Hematopoietic multipotent progenitor cell treated with erythropoietin and hydrocortisone succinate and interleukin-3 and kit ligand, for 17 days (in vitro differentiated cells): ENCODE results near the gene MAPKAP1.

ENCODE experiments used
- DNase-seq: peaks from one replicate; pipeline ENCODE4 v3.0.0-alpha.2; 2015; ENCODE audit warnings: low spot score

The MAPKAP1 gene

DNA sequence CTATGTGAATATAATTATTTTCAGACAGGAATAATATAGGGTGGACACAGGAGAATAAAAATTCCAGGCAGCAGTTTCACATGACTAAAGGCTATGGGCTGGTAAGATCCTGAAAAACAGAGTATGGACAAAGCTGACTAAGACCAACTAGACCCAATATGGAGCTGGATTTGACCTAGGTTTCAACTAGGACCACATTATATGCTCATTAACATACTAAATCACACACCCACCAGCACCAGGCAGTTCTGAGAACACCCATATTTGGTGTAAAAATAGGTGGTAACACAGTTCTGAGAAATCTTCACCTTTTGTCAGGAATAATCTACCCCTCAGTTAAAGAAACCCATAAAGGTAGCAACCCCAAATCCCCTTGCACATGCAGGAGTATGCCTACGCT, 64.7 kb downstream of the MAPKAP1 start:
- DNase-seq = no peak

DNA sequence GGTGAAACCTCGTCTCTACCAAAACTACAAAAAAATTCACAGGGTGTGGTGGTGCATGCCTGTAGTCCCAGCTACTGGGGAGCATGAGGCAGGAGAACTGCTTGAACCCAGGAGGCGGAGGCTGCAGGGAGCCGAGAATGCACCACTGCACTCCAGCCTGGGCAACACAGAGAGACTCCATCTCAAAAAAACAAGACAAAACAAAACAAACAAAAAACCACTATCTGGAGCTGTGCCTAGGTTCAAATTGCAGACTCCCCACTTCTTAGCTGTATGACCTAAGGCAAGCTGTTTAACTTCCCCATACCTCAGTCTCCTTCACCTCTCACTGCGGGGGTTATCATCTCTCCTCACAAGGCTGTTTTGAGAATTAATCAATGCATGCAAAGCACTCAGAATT, 68.0 kb downstream of the MAPKAP1 start:
- DNase-seq = no peak

DNA sequence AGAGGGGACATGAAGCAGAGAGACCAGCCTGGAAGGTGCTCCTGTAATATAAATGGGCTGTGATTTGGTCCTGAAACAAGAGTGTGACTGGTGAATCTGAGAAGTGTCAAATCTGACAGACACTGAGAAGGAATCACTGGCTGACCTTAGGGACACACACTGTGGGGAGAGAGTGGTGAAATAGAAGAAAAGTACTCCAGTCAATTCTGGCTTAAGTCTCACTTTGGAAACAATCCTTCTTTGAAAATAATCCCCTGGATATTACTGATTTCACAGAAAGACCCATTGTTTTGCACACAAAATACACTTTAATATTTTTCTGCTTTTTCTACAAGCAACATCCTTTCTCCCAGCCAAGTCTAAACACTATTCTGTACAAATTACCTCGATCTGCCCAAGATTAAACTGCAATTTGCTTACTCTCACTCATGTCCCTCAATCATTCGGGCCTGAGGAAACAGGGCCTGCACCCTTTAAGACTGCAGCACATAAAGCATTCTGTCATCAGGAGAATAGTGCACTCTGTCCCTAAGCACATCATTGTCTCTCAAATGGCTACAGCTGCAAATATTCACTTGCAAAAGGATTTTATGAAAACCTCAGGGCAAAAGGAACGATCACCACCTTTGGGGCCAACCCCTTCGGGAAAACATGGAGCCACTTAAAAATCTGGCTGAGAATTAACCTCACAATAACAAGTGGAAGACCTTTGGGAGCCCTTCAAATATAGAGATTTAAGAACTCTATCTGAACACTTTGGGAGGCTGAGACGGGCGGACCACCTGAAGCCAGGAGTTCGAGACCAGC, 68.6 kb downstream of the MAPKAP1 start:
- no peak for DNase-seq

DNA sequence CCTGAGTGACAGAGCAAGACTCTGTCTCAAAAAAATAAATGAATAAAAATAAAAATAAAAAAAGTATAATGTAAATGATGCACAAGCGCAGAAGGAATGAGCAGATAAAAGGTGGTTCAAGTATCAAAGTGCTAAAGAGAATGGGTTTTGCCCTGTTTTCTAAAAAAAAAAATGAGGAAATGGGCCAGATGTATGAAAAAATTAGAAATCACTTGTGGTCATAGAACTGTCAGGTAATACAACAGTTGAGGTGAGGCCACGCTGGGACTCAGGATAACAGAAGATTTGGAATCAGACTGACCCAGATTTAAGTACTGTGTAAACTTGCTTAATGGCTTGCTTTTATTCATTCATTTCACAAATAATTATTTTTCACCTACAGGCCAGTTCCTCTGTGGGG, 69.8 kb downstream of the MAPKAP1 start:
- no peak for DNase-seq

DNA sequence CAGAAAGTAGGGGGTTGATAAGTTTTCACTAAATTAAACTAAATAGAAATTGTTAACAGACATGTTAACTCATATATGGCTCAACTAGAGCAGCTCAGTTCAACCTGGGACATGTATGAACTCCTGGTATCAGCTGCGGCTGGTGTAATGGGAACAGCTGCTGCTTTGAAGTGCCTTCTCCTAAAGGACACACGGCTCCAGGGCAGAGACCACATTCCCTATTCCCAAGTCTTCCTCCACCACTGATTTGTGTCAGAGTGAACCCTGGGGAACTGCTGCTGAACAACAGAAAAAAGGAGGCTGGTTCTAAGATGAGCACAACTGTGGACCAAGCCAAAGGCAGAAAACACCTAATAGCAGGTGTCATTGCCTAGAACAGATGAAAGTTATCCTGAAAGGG, 71.1 kb downstream of the MAPKAP1 start:
- DNase-seq = no peak

DNA sequence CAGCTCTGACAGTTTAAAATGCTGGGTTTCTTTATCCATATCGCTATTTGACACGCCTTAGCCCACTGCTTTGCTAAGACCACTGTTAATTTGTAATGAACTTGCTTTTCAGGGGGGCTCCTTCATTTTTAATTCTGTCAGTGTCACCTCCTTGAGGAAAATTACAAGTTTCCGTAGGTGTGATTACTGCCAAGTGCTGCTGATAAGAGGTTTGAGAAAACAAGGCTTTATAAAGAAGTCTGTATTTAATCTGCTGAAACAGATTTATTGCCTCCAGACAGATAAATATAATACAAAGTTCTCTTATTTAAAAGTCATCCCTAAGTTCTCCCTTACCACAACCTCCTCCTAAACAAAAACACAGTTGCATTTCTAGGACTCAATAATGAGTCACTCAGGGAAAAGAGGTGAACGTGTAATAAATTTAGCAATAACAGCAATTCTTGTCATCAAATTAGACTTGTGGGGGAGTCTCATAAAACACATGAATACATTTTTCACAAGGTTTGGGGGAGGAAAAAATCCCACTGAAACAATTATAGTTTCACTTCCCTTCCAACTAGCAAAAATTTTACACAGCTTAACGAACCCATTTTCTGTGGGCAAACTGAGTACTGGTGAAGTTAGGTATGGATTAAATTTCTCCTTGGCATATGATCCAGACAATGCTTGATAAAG, 72.8 kb downstream of the MAPKAP1 start:
- DNase-seq = no peak

DNA sequence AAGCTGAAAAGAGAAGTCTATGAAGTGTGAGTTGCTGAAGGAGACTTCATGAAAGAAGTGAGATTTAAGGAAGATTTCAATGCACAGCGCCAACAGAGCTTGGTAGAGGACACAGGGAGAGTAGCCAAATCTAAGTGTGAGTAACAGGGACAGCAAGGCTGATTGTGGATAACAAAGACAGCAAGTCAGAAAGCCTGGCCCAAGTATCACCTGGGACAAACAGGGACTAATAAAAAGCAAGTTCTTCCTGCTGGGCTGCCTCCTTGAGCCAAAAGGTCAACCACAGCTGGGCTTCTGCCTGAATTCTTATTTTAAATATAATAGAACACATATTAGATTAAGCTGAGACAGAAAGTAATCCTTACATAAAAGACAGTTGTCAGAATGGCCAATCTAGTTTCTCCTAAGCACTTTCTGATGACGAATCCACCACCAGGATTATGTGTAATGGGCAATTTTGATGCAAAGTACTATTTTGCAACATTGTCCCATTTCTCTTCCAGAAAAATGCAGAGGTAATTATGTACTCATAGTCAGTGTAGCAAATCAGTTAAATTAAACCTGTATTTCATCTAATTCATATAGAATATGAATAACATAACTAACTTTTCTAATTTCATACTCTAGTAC, 73.8 kb downstream of the MAPKAP1 start:
- DNase-seq = no peak

DNA sequence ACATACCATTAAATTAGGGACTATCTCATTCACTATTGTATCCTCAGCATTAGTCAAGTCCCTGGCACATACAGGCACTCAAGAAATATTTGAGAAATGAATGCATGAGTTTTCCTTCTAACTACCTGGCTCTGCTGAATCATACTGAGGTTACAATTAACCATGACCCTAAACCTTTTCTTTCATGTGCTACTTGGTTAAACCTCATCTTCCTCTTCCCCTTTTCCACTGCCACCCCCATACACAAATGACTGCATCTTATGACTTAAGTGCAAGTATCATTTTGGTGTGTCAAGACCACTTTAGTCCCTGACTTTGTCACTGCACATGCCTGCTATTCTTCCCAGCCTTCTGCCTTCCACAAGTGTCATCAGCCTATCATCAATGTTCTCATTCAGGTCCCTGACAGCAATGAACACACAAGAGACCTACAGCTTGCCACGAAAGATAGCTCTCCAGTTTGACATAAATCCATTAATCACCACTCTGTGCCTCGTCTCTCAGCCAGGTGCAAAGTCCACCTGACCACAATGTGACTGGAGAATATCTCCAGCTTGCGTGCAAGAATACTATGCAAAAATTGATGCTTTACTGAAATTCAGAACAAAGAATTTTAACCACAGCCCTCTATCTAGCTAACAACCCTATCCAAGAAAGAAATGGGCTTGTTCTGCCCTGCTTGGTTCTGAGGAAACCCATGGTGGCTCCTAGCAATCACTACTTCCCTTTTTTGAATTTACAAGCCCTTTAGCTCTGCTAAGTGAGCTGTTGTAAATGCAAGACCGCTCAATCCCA, 74.5 kb downstream of the MAPKAP1 start:
- DNase-seq = no peak

DNA sequence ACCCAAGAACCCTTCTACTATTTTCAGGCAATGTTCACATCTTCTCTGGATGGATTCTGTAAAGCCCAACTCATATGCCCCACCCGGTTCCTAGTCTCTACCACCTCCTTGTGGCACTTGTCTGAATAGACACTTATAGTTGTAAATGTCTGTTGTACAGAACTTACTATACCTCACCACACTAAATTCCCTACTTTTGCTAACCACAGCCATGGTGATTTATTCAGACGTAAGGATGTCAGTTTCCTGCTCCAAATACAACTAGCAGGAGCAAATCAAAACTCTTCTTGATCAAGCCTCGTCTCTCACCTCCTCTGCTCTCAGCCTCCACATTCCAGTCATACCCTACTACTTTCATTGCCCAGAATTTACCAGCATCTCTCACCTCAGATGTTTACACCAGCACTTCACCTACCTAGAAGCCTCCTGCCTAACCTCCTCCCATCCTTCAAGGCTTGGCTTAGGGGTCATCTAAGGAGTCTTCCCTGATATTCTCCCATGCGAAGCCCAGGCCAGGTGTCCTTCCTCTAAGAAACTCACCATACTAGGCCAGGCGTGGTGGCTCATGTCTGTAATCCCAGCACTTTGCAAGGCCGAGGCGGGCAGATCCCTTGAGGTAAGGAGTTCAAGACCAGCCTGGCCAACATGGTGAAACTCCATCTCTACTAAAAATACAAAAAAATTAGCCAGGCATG, 75.5 kb downstream of the MAPKAP1 start:
- DNase-seq = peak; percentile 36

DNA sequence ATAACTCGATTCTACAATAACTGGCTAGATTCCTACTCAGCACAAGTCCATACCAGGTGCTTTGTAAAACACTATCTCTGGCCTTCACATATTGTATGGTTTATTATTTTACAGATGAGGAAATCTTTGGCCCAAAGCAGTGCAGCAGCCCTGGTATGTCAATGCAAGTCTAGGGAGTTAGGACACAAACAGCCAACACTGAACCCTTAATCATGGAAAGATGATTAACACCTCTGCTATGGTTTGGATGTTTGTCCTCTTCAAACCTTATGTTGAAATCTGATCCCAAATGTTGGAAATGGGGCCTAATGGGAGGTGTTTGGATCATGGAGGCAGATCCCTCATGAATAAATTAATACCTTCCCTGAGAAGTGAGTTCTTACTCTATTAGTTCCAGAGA, 76.6 kb downstream of the MAPKAP1 start:
- DNase-seq = no peak

DNA sequence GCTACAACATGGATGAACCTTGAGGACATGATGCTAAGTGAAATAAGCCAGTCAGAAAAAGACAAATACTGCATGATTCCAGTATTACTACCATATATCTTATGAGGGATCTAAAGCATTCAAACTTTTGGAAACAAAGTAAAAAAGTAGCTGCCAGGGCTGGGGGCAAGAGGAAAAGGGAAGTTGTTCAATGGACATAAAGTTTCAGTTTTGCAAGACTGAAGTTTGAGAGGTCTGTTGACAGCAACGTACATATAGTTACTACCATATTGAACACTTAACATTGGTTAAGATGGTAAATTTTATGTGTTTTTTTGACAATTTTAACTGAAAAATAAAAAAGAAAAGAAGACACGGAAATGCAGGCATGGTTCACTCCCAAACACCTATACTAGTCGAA, 77.6 kb downstream of the MAPKAP1 start:
- DNase-seq = no peak

DNA sequence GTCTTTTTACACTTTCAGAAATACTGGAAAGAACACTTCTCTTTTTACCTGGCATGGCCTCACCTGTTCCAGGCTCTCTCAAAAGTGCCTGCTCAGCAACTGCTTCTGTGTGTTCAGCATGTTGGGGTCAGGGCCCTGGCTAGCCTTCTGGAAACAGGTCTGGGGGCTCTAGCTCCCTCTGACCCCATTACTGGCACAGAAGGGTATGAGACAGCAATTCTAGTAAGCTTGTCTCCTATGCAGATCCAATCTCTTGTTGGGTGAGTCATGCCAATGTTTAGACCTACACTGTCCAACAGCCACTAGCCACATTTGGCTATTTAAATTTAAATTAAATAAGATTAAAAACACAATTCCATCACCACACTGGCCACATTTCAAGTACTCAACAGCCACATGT, 80.8 kb downstream of the MAPKAP1 start:
- no peak for DNase-seq

DNA sequence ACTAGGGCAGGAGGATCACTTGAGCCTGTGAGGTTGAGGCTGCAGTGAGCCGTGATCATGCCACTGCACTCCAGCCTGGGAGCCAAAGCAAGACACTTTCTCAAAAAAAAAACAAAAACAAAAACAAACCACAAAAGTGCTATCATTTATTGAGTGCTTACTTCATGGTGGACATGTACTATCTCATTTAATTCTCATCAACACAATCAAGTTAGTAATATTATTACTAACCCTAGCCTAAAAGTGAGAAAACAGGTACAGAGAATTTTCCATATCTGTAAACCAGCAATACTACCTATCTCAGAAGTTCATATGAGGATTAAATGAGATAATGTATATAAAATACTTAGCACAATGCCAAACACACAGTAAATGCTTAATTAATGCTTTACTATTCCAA, 85.8 kb downstream of the MAPKAP1 start:
- DNase-seq = no peak

DNA sequence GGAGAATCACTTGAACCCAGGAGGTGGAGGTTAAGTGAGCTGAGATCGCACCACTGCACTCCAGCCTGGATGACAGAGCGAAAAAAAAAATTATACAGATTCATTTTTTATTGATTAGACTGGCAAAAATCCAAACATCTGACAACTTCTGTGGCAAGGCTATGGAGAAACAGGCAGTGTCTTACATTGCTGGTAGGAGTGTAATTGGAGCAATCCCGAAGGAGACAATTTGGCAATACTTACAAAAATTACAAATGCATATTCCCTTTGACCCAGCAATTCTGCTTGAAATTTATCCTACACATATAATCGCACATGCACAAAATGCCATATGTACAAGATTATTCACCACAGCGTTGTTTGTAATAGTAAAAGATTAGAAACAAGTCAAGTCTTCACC, 86.8 kb downstream of the MAPKAP1 start:
- DNase-seq = no peak

DNA sequence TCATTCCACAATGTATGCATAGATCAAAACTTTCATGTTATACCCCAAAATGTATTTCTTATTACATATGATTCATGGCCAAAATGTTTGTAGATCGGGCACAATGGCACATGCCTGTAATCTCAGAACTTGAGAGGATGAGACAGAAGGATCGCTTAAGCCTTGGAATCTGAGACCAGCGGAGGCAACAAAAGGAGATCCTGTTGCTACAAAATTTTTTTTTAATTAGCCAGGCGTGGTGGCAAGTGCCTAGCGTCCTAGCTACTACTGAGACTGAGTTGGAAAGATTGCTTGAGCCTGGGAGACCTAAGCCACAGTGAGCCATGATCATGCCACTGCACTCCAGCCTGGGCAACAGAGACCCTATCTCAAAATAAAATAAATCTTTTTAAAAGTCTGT, 89.9 kb downstream of the MAPKAP1 start:
- no peak for DNase-seq

DNA sequence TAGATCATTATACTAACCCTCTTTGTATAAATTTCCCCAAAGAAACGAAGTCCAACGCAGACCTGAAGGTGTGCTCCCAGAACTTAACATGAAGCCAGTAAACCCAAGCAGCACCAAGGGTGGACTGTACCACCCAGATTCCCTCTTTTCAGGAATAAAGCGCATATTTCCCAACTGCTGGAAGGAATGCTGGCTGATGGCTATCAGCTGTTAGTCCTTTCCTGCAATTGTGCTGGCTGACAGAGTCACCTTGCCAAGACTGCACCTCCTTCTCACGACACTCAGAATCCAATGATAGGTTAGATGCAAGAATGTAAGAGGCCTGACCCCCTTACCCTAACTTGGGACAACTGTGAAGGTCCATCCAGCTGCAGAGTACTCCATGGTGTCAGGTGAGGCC, 93.9 kb downstream of the MAPKAP1 start:
- DNase-seq = no peak

DNA sequence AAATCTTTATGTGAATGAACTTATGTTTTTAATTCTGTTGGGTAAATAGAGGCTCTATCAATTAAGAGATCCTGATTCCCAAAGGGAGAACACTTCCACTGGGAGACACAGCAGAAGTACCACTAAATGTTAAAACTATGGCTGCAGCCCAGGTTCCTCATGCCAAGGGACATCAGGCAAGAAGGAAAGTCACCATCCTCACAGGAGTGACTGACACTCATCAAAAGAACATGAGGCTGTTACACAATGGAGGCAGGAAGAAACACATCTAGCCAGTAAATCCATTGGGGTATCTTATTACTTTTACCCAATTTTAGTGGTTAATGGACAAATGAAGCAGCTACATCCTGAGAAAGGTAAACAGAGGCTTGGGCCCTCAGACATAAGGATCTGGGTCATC, 94.4 kb downstream of the MAPKAP1 start:
- no peak for DNase-seq

DNA sequence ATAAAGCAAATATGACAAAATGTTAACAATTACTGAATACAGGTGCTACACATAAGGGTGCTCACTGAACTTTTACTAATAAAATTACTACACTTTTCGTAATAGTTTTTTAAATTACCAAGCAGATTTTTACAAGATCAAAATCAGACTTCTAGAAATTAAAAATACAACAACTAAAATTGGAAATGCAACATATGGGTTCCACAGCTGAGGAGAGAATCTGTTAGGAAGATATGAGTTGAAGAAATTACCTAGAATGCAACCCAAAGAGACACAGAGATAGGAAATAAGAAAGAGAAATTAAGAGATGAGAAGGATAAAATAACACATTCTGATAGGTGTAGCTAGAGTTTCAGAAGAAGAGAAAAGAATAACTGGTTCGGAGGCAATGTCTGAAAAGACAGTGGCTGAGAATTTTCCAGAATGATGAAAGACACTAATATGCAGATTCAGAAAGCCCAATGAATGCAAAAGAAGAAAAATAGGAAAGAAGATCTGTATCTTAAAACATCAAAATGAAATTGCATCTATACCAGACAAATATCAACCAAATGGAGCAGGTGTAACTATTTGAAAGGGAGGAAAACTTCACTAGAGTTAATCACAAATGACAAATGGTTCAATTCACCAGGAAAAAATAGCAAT, 95.8 kb downstream of the MAPKAP1 start:
- DNase-seq = no peak

DNA sequence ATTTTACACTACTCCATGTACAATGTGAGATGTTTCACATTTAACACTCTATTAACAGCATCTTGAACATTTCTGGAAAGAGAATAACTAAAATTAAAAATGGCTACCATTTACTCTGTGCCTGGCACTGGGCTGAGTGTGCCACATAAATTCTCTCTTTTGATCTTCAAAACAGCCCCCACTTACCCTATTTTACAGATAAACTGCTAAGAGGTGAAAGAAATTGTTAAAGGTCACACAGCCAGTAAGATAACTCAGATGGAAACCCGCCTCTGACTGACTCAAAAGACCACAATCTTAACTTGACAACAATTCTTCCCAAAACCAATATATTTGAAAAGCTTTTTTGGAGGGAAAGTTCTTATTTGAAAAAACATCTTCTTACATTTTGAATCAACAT, 97.3 kb downstream of the MAPKAP1 start:
- DNase-seq = no peak

DNA sequence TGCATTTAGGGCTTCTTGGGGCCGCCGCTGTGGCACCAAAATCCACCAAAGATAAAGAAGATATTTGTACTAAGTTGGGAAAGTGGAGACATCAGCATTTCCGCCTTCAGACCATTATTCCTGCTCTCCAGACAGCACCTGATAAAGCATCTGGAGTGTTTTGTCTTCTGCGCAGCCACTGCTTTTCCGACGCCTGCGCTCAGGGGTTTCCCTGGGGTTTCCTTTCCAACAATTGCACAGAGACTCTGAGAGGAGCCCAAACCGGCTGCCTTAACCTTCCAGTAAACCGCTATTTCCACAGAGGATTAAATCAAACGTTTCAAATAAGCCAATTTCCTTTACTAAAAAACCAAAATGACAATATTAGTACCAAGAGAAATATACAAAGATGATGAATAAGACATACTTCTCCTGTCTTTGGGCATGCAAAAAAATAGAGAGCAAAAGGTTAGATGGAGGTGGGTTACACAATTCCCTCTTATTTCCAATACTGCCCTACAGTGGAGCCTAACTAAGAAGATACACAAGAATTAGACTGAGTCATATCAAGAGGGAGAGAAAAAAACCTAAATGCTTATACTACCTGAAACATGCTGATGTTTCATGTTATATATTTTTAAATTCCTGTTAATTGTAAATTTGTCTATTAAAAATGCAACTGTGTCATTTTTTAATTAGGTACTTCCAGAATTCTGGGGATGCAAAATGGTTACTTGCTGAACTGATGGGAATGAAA, 98.4 kb downstream of the MAPKAP1 start:
- no peak for DNase-seq

DNA sequence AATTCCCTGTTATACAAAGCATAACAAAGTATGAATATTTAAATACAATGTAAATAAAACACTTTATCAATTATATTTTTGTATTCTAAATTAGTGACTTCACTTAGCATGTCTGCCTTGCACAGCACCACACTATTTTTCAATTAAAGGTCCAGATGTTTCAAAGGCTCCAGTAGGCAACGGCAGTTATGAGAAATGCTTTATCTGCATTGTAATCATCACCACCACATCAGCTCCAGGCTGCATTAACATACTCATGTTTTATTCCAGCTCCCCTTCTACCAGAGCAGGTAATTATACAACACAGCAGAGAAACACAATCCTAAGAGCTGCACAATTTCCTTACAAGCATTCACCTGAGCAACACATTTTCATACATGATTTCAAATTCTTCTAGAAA, 102.8 kb downstream of the MAPKAP1 start:
- DNase-seq = no peak
